Suprapubic skin (tissue), 3 donors: ENCODE results near the gene PRSS27.

ENCODE experiments used
- POLR2AphosphoS5 ChIP-seq, 3 donors: sonication (generic); formaldehyde crosslinking; IDR thresholded peaks; one replicate each; pipeline ENCODE4 v1.6.1; 2017; ENCODE audit warnings: antibody characterized with exemption in 3 of 3
- TF ChIP-seq, protein P1 (sequence below), 2 donors: fragments of 200-600 bp in 1 of 2; fragments of 450-650 bp in 1 of 2; sonication (generic) in 1 of 2; IDR thresholded peaks; one replicate each; pipeline ENCODE4 v1.5.1; 2016 to 2019; ENCODE audit warnings: antibody characterized with exemption in 2 of 2, mild to moderate bottlenecking in 1 of 2, moderate library complexity in 1 of 2

DNA sequence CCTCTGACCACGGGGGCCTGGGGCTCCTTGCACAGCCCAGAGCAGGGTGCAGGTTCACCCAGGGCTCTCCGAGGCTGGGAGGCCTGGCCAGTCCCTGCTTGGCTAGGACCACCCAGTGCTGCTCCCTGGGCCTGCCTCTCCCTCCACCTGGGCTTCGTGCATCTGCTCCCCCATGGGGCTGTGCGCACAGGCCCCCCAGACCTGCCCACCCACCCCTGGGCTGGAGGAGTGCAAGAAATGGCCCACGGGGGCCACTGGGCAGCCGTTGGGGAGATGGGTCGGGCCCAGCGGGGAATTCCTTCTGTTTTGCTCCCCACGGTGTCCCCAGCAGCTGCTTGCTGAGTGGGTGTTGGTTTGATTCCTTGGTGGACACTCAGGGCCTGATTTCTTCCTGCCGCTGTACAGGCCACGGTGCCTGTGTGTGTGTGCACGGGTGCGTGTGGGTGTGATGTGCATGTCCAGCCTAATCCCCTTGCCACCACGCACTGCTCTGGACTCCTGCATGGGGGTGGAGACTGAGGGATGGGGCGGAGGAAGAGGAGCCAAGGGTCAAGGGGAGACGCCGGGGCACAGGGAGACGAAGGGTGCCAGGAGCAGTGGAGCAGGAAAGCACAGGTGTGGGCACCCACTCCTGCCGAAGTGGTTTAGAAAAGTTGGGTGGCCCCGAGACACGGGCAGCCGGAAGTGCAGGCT, 8.5 kb downstream of the PRSS27 start:
- TF ChIP-seq POLR2AphosphoS5 (IDR thresholded peaks at IDR 0.05), result no peak
- TF ChIP-seq, protein P1, sequence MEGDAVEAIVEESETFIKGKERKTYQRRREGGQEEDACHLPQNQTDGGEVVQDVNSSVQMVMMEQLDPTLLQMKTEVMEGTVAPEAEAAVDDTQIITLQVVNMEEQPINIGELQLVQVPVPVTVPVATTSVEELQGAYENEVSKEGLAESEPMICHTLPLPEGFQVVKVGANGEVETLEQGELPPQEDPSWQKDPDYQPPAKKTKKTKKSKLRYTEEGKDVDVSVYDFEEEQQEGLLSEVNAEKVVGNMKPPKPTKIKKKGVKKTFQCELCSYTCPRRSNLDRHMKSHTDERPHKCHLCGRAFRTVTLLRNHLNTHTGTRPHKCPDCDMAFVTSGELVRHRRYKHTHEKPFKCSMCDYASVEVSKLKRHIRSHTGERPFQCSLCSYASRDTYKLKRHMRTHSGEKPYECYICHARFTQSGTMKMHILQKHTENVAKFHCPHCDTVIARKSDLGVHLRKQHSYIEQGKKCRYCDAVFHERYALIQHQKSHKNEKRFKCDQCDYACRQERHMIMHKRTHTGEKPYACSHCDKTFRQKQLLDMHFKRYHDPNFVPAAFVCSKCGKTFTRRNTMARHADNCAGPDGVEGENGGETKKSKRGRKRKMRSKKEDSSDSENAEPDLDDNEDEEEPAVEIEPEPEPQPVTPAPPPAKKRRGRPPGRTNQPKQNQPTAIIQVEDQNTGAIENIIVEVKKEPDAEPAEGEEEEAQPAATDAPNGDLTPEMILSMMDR (IDR thresholded peaks at IDR 0.05), result no peak
